K562 (cell line): Measurements from ENCODE around the gene CTBP2. TPM values are rescaled to one million over a fixed set of nuclear protein-coding genes. Genes with fewer than 3 reads are reported as not detected.

Source experiments
- BMI1 ChIP-seq: fragments of 150-350 bp; IDR thresholded peaks from 2 replicates; pipeline ENCODE4 v1.6.1; 2014; ENCODE audit warnings: low read length
- C11orf30 ChIP-seq: fragments of 450-650 bp; IDR thresholded peaks from 2 replicates; pipeline ENCODE4 v1.6.1; 2016; ENCODE audit warnings: low read depth, mild to moderate bottlenecking
- E2F1 ChIP-seq: sonication (generic); formaldehyde crosslinking; IDR thresholded peaks from 2 replicates; pipeline ENCODE4 v1.8.1; 2023; ENCODE audit warnings: mild to moderate bottlenecking, missing genetic modification reagents, moderate library complexity
- GABPA ChIP-seq: fragments of 200-800 bp; sonication (Bioruptor generic); conservative IDR thresholded peaks from 2 replicates; pipeline ENCODE4 v1.6.1; 2016; ENCODE audit warnings: low read depth, missing genetic modification characterization, missing compliant biosample characterization
- GABPB1 ChIP-seq: sonication (generic); formaldehyde crosslinking; IDR thresholded peaks from 2 replicates; pipeline ENCODE4 v1.8.0; 2022; ENCODE audit warnings: mild to moderate bottlenecking, missing genetic modification reagents
- LCOR ChIP-seq: sonication (generic); formaldehyde crosslinking; IDR thresholded peaks from 2 replicates; pipeline ENCODE4 v1.8.0; 2022; ENCODE audit warnings: mild to moderate bottlenecking, missing genetic modification reagents
- NFATC3 ChIP-seq: fragments of 450-650 bp; IDR thresholded peaks from 2 replicates; pipeline ENCODE4 v1.6.1; 2017; ENCODE audit warnings: mild to moderate bottlenecking
- NUFIP1 ChIP-seq: fragments of 450-650 bp; IDR thresholded peaks from 2 replicates; pipeline ENCODE4 v1.6.1; 2018; ENCODE audit not compliant: partially characterized antibody
- OTX1 ChIP-seq: fragments of 450-650 bp; formaldehyde crosslinking; IDR thresholded peaks from 2 replicates; pipeline ENCODE4 v1.4.0; 2022; ENCODE audit warnings: mild to moderate bottlenecking
- PHB ChIP-seq: fragments of 250-450 bp; sonication (Bioruptor Pico); IDR thresholded peaks from 2 replicates; pipeline ENCODE4 v1.5.0; 2021
- POU5F1 ChIP-seq: fragments of 150-350 bp; IDR thresholded peaks from 2 replicates; pipeline ENCODE4 v1.6.1; 2014; ENCODE audit warnings: borderline replicate concordance, low read length, low read depth, mild to moderate bottlenecking; ENCODE audit not compliant: partially characterized antibody
- RHOXF2B ChIP-seq: fragments of 250-450 bp; sonication (Bioruptor Pico); conservative IDR thresholded peaks from 2 replicates; pipeline ENCODE4 v1.5.1; 2021
- SETDB1 ChIP-seq: IDR thresholded peaks from one replicate; pipeline ENCODE4 v1.6.1; 2012; ENCODE audit warnings: low read length, control low read depth, inconsistent platforms
- SMAD1 ChIP-seq: fragments of 150-350 bp; IDR thresholded peaks from 2 replicates; pipeline ENCODE4 v1.6.1; 2014; ENCODE audit warnings: low read length, low read depth; ENCODE audit not compliant: partially characterized antibody
- SUPT5H ChIP-seq: fragments of 450-650 bp; IDR thresholded peaks from 2 replicates; pipeline ENCODE4 v1.6.1; 2016
- ZFX ChIP-seq: sonication (generic); formaldehyde crosslinking; IDR thresholded peaks from 2 replicates; pipeline ENCODE4 v1.8.0; 2022; ENCODE audit warnings: mild to moderate bottlenecking, missing genetic modification reagents, moderate library complexity
- ZNF431 ChIP-seq: sonication (generic); formaldehyde crosslinking; IDR thresholded peaks from 2 replicates; pipeline ENCODE4 v1.8.0; 2022; ENCODE audit warnings: mild to moderate bottlenecking, missing genetic modification reagents
- ZNF449 ChIP-seq: fragments of 250-450 bp; sonication (Bioruptor Pico); IDR thresholded peaks from 2 replicates; pipeline ENCODE4 v1.8.0; 2022; ENCODE audit warnings: moderate library complexity, mild to moderate bottlenecking, inconsistent platforms
- ZNF518B ChIP-seq: fragments of 250-450 bp; sonication (Bioruptor Pico); IDR thresholded peaks from 2 replicates; pipeline ENCODE4 v1.5.0; 2021; ENCODE audit warnings: mild to moderate bottlenecking, moderate library complexity
- ZNF717 ChIP-seq: fragments of 250-450 bp; sonication (Bioruptor Pico); IDR thresholded peaks from 2 replicates; pipeline ENCODE4 v1.5.0; 2021
- ZNF778 ChIP-seq: fragments of 450-650 bp; formaldehyde crosslinking; IDR thresholded peaks from 2 replicates; pipeline ENCODE4 v1.4.0; 2020; ENCODE audit warnings: mild to moderate bottlenecking, moderate library complexity
- polyA plus RNA-seq, 8 experiments: library from polyadenylated mRNA; depleted of rRNA in 4 of 8; stranded (reverse) in 5 of 8; unstranded in 3 of 8; fragments of >200 nt; fragmentation: Nextera tagmentation in 2 of 8; fragmentation: Illumina TruSeq in 1 of 8; extraction: Ambion mirVana in 2 of 8; extraction: Trizol in 1 of 8; gene quantifications; 2 replicates each; pipeline versions ENCODE4 v1.2.1 to v1.2.3, GENCODE V29; 2011 to 2014; ENCODE audit warnings: inconsistent platforms in 1 of 8, missing spikeins in 1 of 8
- total RNA-seq, 7 experiments: library from RNA; depleted of rRNA in 6 of 7; stranded (reverse); fragments of >200 nt in 6 of 7; fragmentation: Illumina TruSeq in 2 of 7; extraction: Trizol in 2 of 7; gene quantifications; 2 replicates each; pipeline versions ENCODE4 v1.2.1 to v1.2.3, GENCODE V29; 2011 to 2021; ENCODE audit warnings: low replicate concordance in 1 of 7
- TF ChIP-seq, protein P1 (sequence below): fragments of 250-450 bp; sonication (Bioruptor Pico); IDR thresholded peaks from 2 replicates; pipeline ENCODE4 v1.8.0; 2021; ENCODE audit warnings: mild to moderate bottlenecking, moderate library complexity

The CTBP2 gene
- total and polyA plus RNA-seq, 9 of the 15 experiments (the other 6 are each of a cell fraction or from before 2014, with no cell fraction given) = 1.3 to 8.8 (median 5.1) TPM

DNA sequence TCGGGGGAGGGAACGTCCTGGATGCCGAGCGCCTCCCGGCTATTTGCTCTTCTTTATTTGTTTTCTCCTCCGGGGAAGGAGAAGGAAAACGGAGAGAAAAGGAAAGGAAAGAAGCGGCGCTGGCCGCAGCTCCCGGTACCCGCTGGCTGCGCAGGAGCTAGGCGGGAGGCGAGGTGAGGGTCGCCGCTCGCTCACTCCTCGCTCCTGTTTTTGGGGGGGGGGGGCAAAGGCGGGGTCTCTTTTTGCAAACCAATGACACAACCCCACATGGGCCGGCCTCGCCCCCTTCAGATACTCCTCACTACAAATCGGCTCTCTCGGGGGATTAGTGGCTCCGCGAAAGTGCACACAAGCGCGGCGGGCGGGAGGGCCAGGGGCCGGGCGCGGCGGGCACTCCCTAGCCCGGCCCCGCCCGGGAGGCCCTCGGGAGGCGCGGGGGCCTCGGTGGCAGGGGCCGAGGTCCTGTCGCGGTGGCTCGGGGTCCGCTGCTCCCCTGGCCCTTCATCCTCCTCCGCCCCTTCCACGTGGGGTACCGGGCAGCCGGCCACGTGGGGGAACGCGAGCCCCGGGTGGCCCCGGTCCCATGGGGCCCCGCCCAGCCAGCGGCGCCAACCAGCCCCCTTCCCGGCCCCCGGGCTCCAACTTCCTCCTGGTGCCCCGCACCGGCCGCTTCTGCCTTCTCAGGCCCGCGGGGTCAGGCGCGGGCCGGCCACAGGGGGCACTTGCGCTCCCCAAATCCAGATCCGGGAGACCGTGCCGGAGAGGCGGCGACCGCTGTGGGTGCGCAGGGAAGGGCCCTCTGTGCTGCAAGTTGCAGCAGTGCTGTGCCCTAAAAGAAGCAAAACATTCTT lies 718 bp upstream of the CTBP2 start (continued):
- TF ChIP-seq E2F1 (CRISPR knock-in tag) (no peak), OTX1 (CRISPR knock-in tag) (no peak), ZNF778 (CRISPR knock-in tag) (no peak), POU5F1 (no peak), ZNF431 (CRISPR knock-in tag) (no peak), GABPA (tag) (peak; percentile 55), PHB (CRISPR knock-in tag) (no peak), SMAD1 (no peak), ZNF717 (CRISPR knock-in tag) (no peak), RHOXF2B (no peak), NUFIP1 (no peak), GABPB1 (0 out of 2 replicates have a peak, but pooled peaks have one; percentile 51), SETDB1 (no peak), SUPT5H (no peak), LCOR (CRISPR knock-in tag) (peak; percentile 81), BMI1 (no peak), ZFX (CRISPR knock-in tag) (peak; percentile 69), ZNF518B (CRISPR knock-in tag) (no peak), ZNF449 (no peak), NFATC3 (no peak), C11orf30 (no peak)
- TF ChIP-seq, protein P1, sequence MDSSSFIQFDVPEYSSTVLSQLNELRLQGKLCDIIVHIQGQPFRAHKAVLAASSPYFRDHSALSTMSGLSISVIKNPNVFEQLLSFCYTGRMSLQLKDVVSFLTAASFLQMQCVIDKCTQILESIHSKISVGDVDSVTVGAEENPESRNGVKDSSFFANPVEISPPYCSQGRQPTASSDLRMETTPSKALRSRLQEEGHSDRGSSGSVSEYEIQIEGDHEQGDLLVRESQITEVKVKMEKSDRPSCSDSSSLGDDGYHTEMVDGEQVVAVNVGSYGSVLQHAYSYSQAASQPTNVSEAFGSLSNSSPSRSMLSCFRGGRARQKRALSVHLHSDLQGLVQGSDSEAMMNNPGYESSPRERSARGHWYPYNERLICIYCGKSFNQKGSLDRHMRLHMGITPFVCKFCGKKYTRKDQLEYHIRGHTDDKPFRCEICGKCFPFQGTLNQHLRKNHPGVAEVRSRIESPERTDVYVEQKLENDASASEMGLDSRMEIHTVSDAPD (CRISPR knock-in tag) = no peak
